GM12878 (cell line): ENCODE measurements around the gene LARGE1. TPM values are rescaled to one million over a fixed set of nuclear protein-coding genes. Genes with fewer than 3 reads are reported as not detected.

ENCODE experiments used
- ATAC-seq: fragments of 200-7000 bp; cut with Tn5 transposase; 3 replicates; pipeline ENCODE4 v1.9.1; 2020; ENCODE audit warnings: mild to moderate bottlenecking, moderate library complexity
- BruUV-seq: library from RNA; stranded (reverse); fragments of 400-500 nt; replicated peaks from 2 replicates; lab custom pipeline; 2021; lab: Mats Ljungman, UMichigan
- CTCF ChIA-PET: fragments of 300-600 bp; sonication (Branson Sonifier 250); formaldehyde crosslinking; extraction: SDS; loops from one replicate; lab custom pipeline; 2021; ENCODE audit warnings: inconsistent platforms; lab: Yijun Ruan, JAX
- POLR2A ChIA-PET: fragments of 350-600 bp; formaldehyde crosslinking; extraction: SDS; loops from one replicate; lab custom pipeline; 2021; ENCODE audit warnings: inconsistent platforms; lab: Charles Lee
- RAD21 ChIA-PET: fragments of 300-600 bp; sonication (Branson Sonifier 250); formaldehyde crosslinking; loops from one replicate; lab custom pipeline; 2023; ENCODE audit warnings: antibody characterized with exemption; ENCODE audit not compliant: unreplicated experiment; lab: Charles Lee
- SMC1A ChIA-PET: fragments of 300-600 bp; sonication (Branson Sonifier 250); formaldehyde crosslinking; loops from one replicate; lab custom pipeline; 2023; ENCODE audit not compliant: unreplicated experiment, uncharacterized antibody; lab: Charles Lee
- DNase-seq: peaks from one replicate; pipeline ENCODE4 v3.0.0-alpha.2; 2011; ENCODE audit warnings: low read depth, low spot score
- FAIRE-seq: peaks from 3 replicates; lab custom pipeline; 2011; peaks lifted over from hg19 to GRCh38; lab: Jason Lieb, UNC
- H2AFZ ChIP-seq: 2 replicates; pipeline ENCODE4 v1.6.0; 2011; ENCODE audit warnings: low read depth, low read length, control low read depth; ENCODE audit not compliant: control insufficient read depth
- H3K27ac ChIP-seq: 2 replicates; pipeline ENCODE4 v1.5.1; 2011; ENCODE audit warnings: control low read depth; ENCODE audit not compliant: control insufficient read depth, insufficient read depth
- H3K27me3 ChIP-seq, 2 experiments: replicated peaks in 1 of 2; 2 replicates each; pipeline versions ENCODE4 v1.6.0 to v1.6.1; 2011; ENCODE audit warnings: low read length in 1 of 2; ENCODE audit not compliant: control insufficient read depth in 2 of 2, insufficient read depth in 2 of 2
- H3K36me3 ChIP-seq, 2 experiments: 2 replicates each; pipeline ENCODE4 v1.5.1; 2011; ENCODE audit warnings: low read length in 1 of 2; ENCODE audit not compliant: control insufficient read depth in 2 of 2, insufficient read depth in 2 of 2
- H3K4me1 ChIP-seq: 2 replicates; pipeline ENCODE4 v1.6.1; 2011; ENCODE audit warnings: mild to moderate bottlenecking, low read length, moderate library complexity, mixed read lengths; ENCODE audit not compliant: control insufficient read depth, insufficient read depth
- H3K4me2 ChIP-seq: 2 replicates; pipeline ENCODE4 v1.6.0; 2011; ENCODE audit warnings: control low read depth; ENCODE audit not compliant: control insufficient read depth, insufficient read depth
- H3K4me3 ChIP-seq: fragments of 200-600 bp; sonication (generic); 2 replicates; pipeline ENCODE4 v1.5.1; 2016
- H3K79me2 ChIP-seq: 2 replicates; pipeline ENCODE4 v1.6.0; 2011; ENCODE audit warnings: low read length; ENCODE audit not compliant: control insufficient read depth, insufficient read depth
- H3K9ac ChIP-seq: 2 replicates; pipeline ENCODE4 v1.8.0; 2011; ENCODE audit warnings: low read length, control low read depth, mixed read lengths; ENCODE audit not compliant: control insufficient read depth, insufficient read depth
- H3K9me3 ChIP-seq: replicated peaks from 3 replicates; pipeline ENCODE4 v1.5.1; 2011; ENCODE audit warnings: mild to moderate bottlenecking, low read length; ENCODE audit not compliant: control insufficient read depth, insufficient read depth
- H4K20me1 ChIP-seq: 2 replicates; pipeline ENCODE4 v1.6.0; 2011; ENCODE audit not compliant: control insufficient read depth, insufficient read depth
- SPI1 ChIP-seq: IDR thresholded peaks from 2 replicates; pipeline ENCODE4 v1.6.1; 2011; ENCODE audit warnings: low read depth, mild to moderate bottlenecking, low read length, moderate library complexity, borderline replicate concordance; ENCODE audit not compliant: insufficient read depth
- SUPT20H ChIP-seq: IDR thresholded peaks from 2 replicates; pipeline ENCODE4 v1.6.1; 2011; ENCODE audit warnings: low read depth, mild to moderate bottlenecking, low read length, moderate library complexity, borderline replicate concordance; ENCODE audit not compliant: control insufficient read depth
- WGBS: methylation state at CpG from one replicate; pipeline ENCODE4 v1.1.6; 2016; ENCODE audit warnings: low lambda C conversion rate; ENCODE audit not compliant: insufficient replicate concordance, insufficient coverage; ENCODE audit errors: missing lambda C conversion rate; 5-methylcytosine and 5-hydroxymethylcytosine counted together
- in situ Hi-C: fragments of 300-500 bp; cut with MboI; formaldehyde crosslinking; loops from 9 replicates; pipeline ENCODE4 v1.14.3; 2018; ENCODE audit warnings: mixed read lengths
- intact Hi-C: fragments of 100-400 bp; cut with micrococcal nuclease; formaldehyde crosslinking; loops from one replicate; pipeline ENCODE4 v1.14.2; 2022; ENCODE audit not compliant: unreplicated experiment
- polyA plus RNA-seq, 11 experiments: library from polyadenylated mRNA; depleted of rRNA in 4 of 11; unstranded in 6 of 11; stranded (reverse) in 5 of 11; fragments of >200 nt; fragmentation: Nextera tagmentation in 4 of 11; fragmentation: Illumina TruSeq in 1 of 11; extraction: Ambion mirVana in 4 of 11; extraction: Trizol in 1 of 11; gene quantifications; 1 replicate in 1 of 11; 2 replicates in 10 of 11; pipeline versions ENCODE4 v1.2.1 to v1.2.3, GENCODE V29; 2011 to 2016; ENCODE audit warnings: inconsistent platforms in 2 of 11, missing spikeins in 2 of 11, low read depth in 1 of 11
- total RNA-seq, 4 experiments: library from RNA; depleted of rRNA in 3 of 4; stranded (reverse); fragments of >200 nt in 3 of 4; fragmentation: Illumina TruSeq in 1 of 4; extraction: Trizol in 1 of 4; gene quantifications; 2 replicates each; pipeline versions ENCODE4 v1.2.1 to v1.2.3, GENCODE V29; 2013 to 2021
- TF ChIP-seq, protein P1 (sequence below): fragments of 450-650 bp; IDR thresholded peaks from 2 replicates; pipeline ENCODE4 v1.6.1; 2017; ENCODE audit warnings: mild to moderate bottlenecking, moderate library complexity
- TF ChIP-seq, protein P2 (sequence below): IDR thresholded peaks from 2 replicates; pipeline ENCODE4 v1.6.1; 2011; ENCODE audit warnings: low read depth, mild to moderate bottlenecking, low read length, moderate library complexity, borderline replicate concordance; ENCODE audit errors: extremely low read depth
- TF ChIP-seq, protein P3 (sequence below): fragments of 450-650 bp; conservative IDR thresholded peaks from 2 replicates; pipeline ENCODE4 v1.6.1; 2017; ENCODE audit warnings: mild to moderate bottlenecking, moderate library complexity

Gene LARGE1
- total and polyA plus RNA-seq, 10 of the 15 experiments (the other 5 are each of a cell fraction or from before 2014, with no cell fraction given) = 3.2 to 41.4 (median 17.3) TPM

DNA sequence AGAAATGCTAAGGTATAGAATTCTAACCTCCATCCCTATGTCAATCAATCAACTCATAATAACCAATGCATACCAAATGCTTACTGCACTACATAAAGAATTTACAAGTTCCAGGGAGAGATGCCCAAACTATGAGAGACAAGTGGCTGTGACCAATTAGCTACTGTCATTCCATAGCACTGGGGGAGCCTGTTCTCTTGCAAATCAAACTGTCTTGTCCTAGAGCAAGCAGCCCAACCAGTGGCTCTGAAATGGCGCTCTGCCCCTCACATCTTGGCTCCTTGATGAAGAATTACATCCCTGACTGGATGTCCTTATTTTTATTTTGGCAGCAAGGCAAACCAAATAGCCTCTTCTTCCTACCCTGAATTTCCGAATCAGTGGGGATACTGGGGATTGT, 589.7 kb downstream of the LARGE1 start:
- H3K27me3 ChIP-seq = no peaks in the 10 kb centered on the region
- in situ Hi-C loops (no loop called here), intact Hi-C loops (no loop called here)
- TF ChIP-seq, protein P1, sequence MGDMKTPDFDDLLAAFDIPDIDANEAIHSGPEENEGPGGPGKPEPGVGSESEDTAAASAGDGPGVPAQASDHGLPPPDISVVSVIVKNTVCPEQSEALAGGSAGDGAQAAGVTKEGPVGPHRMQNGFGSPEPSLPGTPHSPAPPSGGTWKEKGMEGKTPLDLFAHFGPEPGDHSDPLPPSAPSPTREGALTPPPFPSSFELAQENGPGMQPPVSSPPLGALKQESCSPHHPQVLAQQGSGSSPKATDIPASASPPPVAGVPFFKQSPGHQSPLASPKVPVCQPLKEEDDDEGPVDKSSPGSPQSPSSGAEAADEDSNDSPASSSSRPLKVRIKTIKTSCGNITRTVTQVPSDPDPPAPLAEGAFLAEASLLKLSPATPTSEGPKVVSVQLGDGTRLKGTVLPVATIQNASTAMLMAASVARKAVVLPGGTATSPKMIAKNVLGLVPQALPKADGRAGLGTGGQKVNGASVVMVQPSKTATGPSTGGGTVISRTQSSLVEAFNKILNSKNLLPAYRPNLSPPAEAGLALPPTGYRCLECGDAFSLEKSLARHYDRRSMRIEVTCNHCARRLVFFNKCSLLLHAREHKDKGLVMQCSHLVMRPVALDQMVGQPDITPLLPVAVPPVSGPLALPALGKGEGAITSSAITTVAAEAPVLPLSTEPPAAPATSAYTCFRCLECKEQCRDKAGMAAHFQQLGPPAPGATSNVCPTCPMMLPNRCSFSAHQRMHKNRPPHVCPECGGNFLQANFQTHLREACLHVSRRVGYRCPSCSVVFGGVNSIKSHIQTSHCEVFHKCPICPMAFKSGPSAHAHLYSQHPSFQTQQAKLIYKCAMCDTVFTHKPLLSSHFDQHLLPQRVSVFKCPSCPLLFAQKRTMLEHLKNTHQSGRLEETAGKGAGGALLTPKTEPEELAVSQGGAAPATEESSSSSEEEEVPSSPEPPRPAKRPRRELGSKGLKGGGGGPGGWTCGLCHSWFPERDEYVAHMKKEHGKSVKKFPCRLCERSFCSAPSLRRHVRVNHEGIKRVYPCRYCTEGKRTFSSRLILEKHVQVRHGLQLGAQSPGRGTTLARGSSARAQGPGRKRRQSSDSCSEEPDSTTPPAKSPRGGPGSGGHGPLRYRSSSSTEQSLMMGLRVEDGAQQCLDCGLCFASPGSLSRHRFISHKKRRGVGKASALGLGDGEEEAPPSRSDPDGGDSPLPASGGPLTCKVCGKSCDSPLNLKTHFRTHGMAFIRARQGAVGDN = no peak
- TF ChIP-seq, protein P2, sequence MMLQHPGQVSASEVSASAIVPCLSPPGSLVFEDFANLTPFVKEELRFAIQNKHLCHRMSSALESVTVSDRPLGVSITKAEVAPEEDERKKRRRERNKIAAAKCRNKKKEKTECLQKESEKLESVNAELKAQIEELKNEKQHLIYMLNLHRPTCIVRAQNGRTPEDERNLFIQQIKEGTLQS = no peak
- no peak for TF ChIP-seq SUPT20H
- no peak for TF ChIP-seq SPI1
- TF ChIP-seq, protein P3, sequence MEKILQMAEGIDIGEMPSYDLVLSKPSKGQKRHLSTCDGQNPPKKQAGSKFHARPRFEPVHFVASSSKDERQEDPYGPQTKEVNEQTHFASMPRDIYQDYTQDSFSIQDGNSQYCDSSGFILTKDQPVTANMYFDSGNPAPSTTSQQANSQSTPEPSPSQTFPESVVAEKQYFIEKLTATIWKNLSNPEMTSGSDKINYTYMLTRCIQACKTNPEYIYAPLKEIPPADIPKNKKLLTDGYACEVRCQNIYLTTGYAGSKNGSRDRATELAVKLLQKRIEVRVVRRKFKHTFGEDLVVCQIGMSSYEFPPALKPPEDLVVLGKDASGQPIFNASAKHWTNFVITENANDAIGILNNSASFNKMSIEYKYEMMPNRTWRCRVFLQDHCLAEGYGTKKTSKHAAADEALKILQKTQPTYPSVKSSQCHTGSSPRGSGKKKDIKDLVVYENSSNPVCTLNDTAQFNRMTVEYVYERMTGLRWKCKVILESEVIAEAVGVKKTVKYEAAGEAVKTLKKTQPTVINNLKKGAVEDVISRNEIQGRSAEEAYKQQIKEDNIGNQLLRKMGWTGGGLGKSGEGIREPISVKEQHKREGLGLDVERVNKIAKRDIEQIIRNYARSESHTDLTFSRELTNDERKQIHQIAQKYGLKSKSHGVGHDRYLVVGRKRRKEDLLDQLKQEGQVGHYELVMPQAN = no peak
- no peaks in the 10 kb centered on the region; the same call in 2 of the 3 replicates for H3K9me3 ChIP-seq
- H3K4me1 ChIP-seq = peaks cover 11% of the 10 kb centered on the region
- RAD21 ChIA-PET = no interaction called here
- no peak overlapping the region for H3K4me2 ChIP-seq
- POLR2A ChIA-PET = no interaction called here
- no peak overlapping the region for H3K27ac ChIP-seq
- no peak overlapping the region for H2AFZ ChIP-seq
- no peak for DNase-seq
- H4K20me1 ChIP-seq = no peaks in the 10 kb centered on the region
- 80% methylated on average over 2 of the region's 2 CpGs for WGBS
- no peaks in the 10 kb centered on the region for H3K79me2 ChIP-seq
- no TSS peak for BruUV-seq
- ATAC-seq = no peak
- SMC1A ChIA-PET = interaction anchor here (1.3 kb wide), 1 partner anchor 22 kb away, joined by 3 read pairs; no protein-coding TSS in a partner anchor
- CTCF ChIA-PET = interaction anchor here (0.6 kb wide), 1 partner anchor 12 kb away, joined by 3 read pairs; no protein-coding TSS in a partner anchor
- H3K4me3 ChIP-seq = no peak overlapping the region
- FAIRE-seq = no peak
- no peaks in the 10 kb centered on the region for H3K36me3 ChIP-seq
- no peak overlapping the region for H3K9ac ChIP-seq
